NCI-H510A treated with DMSO at 0.1 percent for 48 hours (cell line): ENCODE data around the gene LAMC2.
"Not testable (repeated sequence)": the region's sequence is repeated elsewhere in the genome, so short reads cannot be mapped to it uniquely, and the experiment has no call there.

ENCODE experiments used
- DNase-seq: peaks from one replicate; lab custom pipeline; 2025; lab: John Stamatoyannopoulos, UW

LAMC2 gene

GRCh38 chr1:183263886-183264602, 78.0 kb downstream of the LAMC2 start:
- no peak for DNase-seq

- no peak for DNase-seq
Measured at GRCh38 chr1:183267646-183268431, 81.8 kb downstream of the LAMC2 start.

- DNase-seq, result no peak
Measured at GRCh38 chr1:183270541-183271141, 84.6 kb downstream of the LAMC2 start.

- no peak for DNase-seq
Measured at GRCh38 chr1:183272390-183272848, 86.4 kb downstream of the LAMC2 start.

- no peak for DNase-seq
Measured at GRCh38 chr1:183273300-183273699, 87.2 kb downstream of the LAMC2 start.

- not testable (repeated sequence) for DNase-seq
Measured at GRCh38 chr1:183273984-183274383, 87.9 kb downstream of the LAMC2 start.

- DNase-seq, result no peak
Measured at GRCh38 chr1:183274836-183275235, 88.8 kb downstream of the LAMC2 start.

GRCh38 chr1:183275322-183275721, 89.3 kb downstream of the LAMC2 start:
- DNase-seq, result no peak

- DNase-seq, result no peak
Measured at GRCh38 chr1:183276386-183277080, 90.5 kb downstream of the LAMC2 start.

GRCh38 chr1:183277821-183278738, 92.0 kb downstream of the LAMC2 start:
- DNase-seq, result no peak

GRCh38 chr1:183278739-183279591, 92.9 kb downstream of the LAMC2 start:
- peak; percentile 63 for DNase-seq

GRCh38 chr1:183279835-183280234, 93.8 kb downstream of the LAMC2 start:
- DNase-seq, result no peak

GRCh38 chr1:183281039-183281438, 95.0 kb downstream of the LAMC2 start:
- no peak for DNase-seq

- peak; percentile 78 for DNase-seq
Measured at GRCh38 chr1:183281553-183282091, 95.6 kb downstream of the LAMC2 start.

GRCh38 chr1:183282101-183282855, 96.2 kb downstream of the LAMC2 start:
- DNase-seq, result no peak

GRCh38 chr1:183283286-183283685, 97.2 kb downstream of the LAMC2 start:
- DNase-seq, result no peak

- DNase-seq, result peak; percentile 24
Measured at GRCh38 chr1:183284086-183284485, 98.0 kb downstream of the LAMC2 start.

GRCh38 chr1:183285256-183285655, 99.2 kb downstream of the LAMC2 start:
- DNase-seq, result no peak

- no peak for DNase-seq
Measured at GRCh38 chr1:183285746-183286145, 99.7 kb downstream of the LAMC2 start.
